ENCODE measurements around the gene CD226.

- TF ChIP-seq CTCF (IDR thresholded peaks at IDR 0.05; ENCODE audit: low read depth, low read length) = no peak
- TF ChIP-seq EZH2phosphoT487 (IDR thresholded peaks at IDR 0.05; ENCODE audit: low read depth) = no peak
Measured at GRCh38 chr18:69887256-69887655, 60.4 kb downstream of the CD226 start.

All from OCI-LY3 (cell line).